Stomach (tissue), 4 donors: ENCODE data around the gene GMDS.

Experiments used
- CTCF ChIP-seq, 7 experiments: fragments of 450-650 bp in 4 of 7; fragments of 200-600 bp in 3 of 7; sonication (generic) in 3 of 7; IDR thresholded peaks; one replicate each; pipeline ENCODE4 v1.5.1; 2016 to 2019; ENCODE audit warnings: antibody characterized with exemption in 7 of 7, control low read depth in 2 of 7, mild to moderate bottlenecking in 1 of 7
- EP300 ChIP-seq: sonication (generic); formaldehyde crosslinking; IDR thresholded peaks from one replicate; pipeline ENCODE4 v1.6.1; 2017; ENCODE audit warnings: antibody characterized with exemption
- POLR2A ChIP-seq, 4 donors: fragments of 450-650 bp; IDR thresholded peaks; one replicate each; pipeline ENCODE4 v1.6.1; 2016; ENCODE audit warnings: antibody characterized with exemption in 4 of 4, control low read depth in 2 of 4, mild to moderate bottlenecking in 1 of 4, moderate library complexity in 1 of 4
- POLR2AphosphoS5 ChIP-seq, 3 donors: sonication (generic); formaldehyde crosslinking; IDR thresholded peaks; one replicate each; pipeline ENCODE4 v1.6.1; 2016; ENCODE audit warnings: antibody characterized with exemption in 3 of 3

- TF ChIP-seq CTCF (IDR thresholded peaks at IDR 0.05) (no peak), EP300 (no peak), POLR2A (IDR thresholded peaks at IDR 0.05) (no peak), POLR2AphosphoS5 (IDR thresholded peaks at IDR 0.05) (peak in 1 of 3 donors; percentile 64)
Observed at GRCh38 chr6:1872649-1873131, 372.7 kb downstream of the GMDS start.
